Thyroid gland (tissue), 4 donors: ENCODE results near the gene NDUFB6. TPM values are rescaled to one million over a fixed set of nuclear protein-coding genes. Genes with fewer than 3 reads are reported as not detected.
A peak's percentile ranks its signal among the peaks of the same experiment; 100 is the strongest.
"Not testable (repeated sequence)": the region's sequence is repeated elsewhere in the genome, so short reads cannot be mapped to it uniquely, and the experiment has no call there.

ENCODE experiments used
- DNase-seq, 2 donors: peaks; one replicate each; pipeline ENCODE4 v3.0.0-alpha.2; 2019
- H3K27ac ChIP-seq, 3 donors: fragments of 200-600 bp; sonication (generic); 1 replicate in 2 of 3; 2 replicates in 1 of 3; pipeline ENCODE4 v1.5.1; 2016 to 2019; ENCODE audit warnings: mild to moderate bottlenecking in 1 of 3, moderate library complexity in 1 of 3
- H3K27me3 ChIP-seq: fragments of 200-600 bp; sonication (generic); one replicate; pipeline ENCODE4 v1.5.1; 2019
- H3K36me3 ChIP-seq, 2 donors: fragments of 200-600 bp; sonication (generic); one replicate each; pipeline ENCODE4 v1.5.1; 2016 to 2019
- H3K4me1 ChIP-seq, 2 donors: fragments of 200-600 bp; sonication (generic); one replicate each; pipeline ENCODE4 v1.5.1; 2017 to 2019
- H3K4me3 ChIP-seq, 3 donors: fragments of 200-600 bp; sonication (generic); replicated peaks in 1 of 3; 1 replicate in 2 of 3; 2 replicates in 1 of 3; pipeline ENCODE4 v1.5.1; 2016; ENCODE audit warnings: mild to moderate bottlenecking in 1 of 3
- H3K9me3 ChIP-seq: fragments of 200-600 bp; sonication (generic); one replicate; pipeline ENCODE4 v1.5.1; 2017
- POLR2A ChIP-seq, 2 donors: fragments of 450-650 bp; IDR thresholded peaks; one replicate each; pipeline ENCODE4 v1.6.1; 2017; ENCODE audit warnings: antibody characterized with exemption in 2 of 2, mild to moderate bottlenecking in 2 of 2, moderate library complexity in 1 of 2
- WGBS, 2 donors: methylation state at CpG; one replicate each; pipeline ENCODE4 v1.1.5; 2017; 5-methylcytosine and 5-hydroxymethylcytosine counted together
- intact Hi-C: fragments of 100-400 bp; cut with DNase I; formaldehyde crosslinking; loops from one replicate; pipeline ENCODE4 v1.15.1; 2023
- total RNA-seq, 4 donors: library from RNA; depleted of rRNA; stranded (reverse); fragments of >200 nt; gene quantifications; one replicate each; pipeline ENCODE4 v1.2.3, GENCODE V29; 2016
- TF ChIP-seq, protein P1 (sequence below), 6 experiments: fragments of 200-600 bp in 3 of 6; fragments of 450-650 bp in 3 of 6; sonication (generic) in 3 of 6; IDR thresholded peaks; one replicate each; pipeline ENCODE4 v1.5.1; 2016 to 2019; ENCODE audit warnings: antibody characterized with exemption in 6 of 6, mild to moderate bottlenecking in 2 of 6, inconsistent platforms in 1 of 6, moderate library complexity in 1 of 6

NDUFB6 gene
- 10 to 100 TPM; 19.1 to 78.2 (median 57.9) TPM for total RNA-seq

DNA sequence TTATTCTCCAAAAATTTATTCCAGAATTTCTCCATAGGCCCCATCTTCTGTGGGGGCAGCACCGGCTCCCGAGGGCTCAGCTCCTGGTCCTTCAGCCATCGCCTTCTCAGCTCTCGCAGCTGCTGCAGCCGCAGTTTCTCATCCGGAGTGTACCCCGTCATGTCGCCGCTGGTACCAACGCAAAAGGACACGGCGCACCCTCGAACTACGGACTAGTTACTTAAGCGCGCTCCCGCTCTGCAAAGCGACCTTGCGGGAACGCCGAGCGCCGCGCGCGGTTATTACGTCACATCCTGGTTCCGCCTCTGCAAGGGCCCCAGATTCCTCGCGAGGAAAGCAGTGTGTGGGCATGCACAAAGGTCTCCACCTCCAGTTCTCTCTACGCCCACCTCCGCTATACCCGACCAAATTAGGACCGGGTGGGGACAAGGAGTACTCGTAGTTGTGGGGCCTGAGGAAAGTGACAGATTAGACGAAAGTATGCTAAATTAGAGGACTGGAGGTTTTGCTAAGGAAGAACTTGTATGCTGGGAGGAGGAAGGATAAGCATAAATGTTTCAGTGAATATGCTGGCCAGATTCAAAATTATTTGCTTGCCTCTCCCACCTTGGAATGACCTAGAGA lies at the start of gene NDUFB6:
TSS of gene NDUFB6 (minus strand) at position 260 of the 624 bp plus-strand sequence. CDS start at position 161, 99 bp downstream.
- Histone ChIP-seq H3K27me3 (no peaks in the 10 kb centered on the region), H3K36me3 (peaks cover 0 to 4% of the 10 kb centered on the region in 2 donors), H3K27ac (peak within 1 kb of the TSS; percentile 65 to 89 (median 83)), H3K4me3 (peak within 1 kb of the TSS; percentile 76 to 82 (median 81)), H3K4me1 (peaks cover 12 to 20% of the 10 kb centered on the region in 2 donors), H3K9me3 (no peaks in the 10 kb centered on the region)
- DNase-seq = peak; percentile 92 to 93
- WGBS, 2 donors = 1% methylated on average over 32 to 35 of the region's 36 CpGs
- peak in 1 of 2 donors; percentile 78 for TF ChIP-seq POLR2A (IDR thresholded peaks at IDR 0.05)
- TF ChIP-seq, protein P1, sequence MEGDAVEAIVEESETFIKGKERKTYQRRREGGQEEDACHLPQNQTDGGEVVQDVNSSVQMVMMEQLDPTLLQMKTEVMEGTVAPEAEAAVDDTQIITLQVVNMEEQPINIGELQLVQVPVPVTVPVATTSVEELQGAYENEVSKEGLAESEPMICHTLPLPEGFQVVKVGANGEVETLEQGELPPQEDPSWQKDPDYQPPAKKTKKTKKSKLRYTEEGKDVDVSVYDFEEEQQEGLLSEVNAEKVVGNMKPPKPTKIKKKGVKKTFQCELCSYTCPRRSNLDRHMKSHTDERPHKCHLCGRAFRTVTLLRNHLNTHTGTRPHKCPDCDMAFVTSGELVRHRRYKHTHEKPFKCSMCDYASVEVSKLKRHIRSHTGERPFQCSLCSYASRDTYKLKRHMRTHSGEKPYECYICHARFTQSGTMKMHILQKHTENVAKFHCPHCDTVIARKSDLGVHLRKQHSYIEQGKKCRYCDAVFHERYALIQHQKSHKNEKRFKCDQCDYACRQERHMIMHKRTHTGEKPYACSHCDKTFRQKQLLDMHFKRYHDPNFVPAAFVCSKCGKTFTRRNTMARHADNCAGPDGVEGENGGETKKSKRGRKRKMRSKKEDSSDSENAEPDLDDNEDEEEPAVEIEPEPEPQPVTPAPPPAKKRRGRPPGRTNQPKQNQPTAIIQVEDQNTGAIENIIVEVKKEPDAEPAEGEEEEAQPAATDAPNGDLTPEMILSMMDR (IDR thresholded peaks at IDR 0.05) = no peak
- intact Hi-C loops = loop anchor here (2.0 kb wide), 1 partner anchor 188 kb away; the partner anchor contains the start of gene ACO1

DNA sequence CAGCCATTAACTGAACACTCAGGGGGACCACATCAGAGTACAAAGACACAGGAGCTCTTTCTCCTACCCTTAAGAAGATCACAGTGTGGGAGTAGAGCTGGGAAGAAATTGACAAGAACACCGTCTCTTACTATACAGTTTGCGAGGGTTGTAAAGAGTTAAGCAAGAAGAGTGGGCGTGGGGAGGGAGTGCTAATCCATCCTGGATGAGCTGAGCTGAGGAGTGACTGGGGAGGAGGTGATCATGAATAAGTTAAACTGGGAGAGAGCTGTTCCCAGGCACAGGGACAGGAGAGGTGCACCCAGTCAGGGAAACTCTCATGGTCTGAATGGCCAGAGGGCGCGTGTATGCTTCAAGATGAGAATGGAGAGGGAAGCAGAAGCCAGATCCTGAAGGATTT lies 45.3 kb upstream of the NDUFB6 start:
- Histone ChIP-seq H3K36me3 (no peaks in the 10 kb centered on the region), H3K27ac (no peak overlapping the region), H3K4me3 (no peak overlapping the region), H3K9me3 (no peaks in the 10 kb centered on the region), H3K27me3 (no peaks in the 10 kb centered on the region), H3K4me1 (no peaks in the 10 kb centered on the region)
- DNase-seq = no peak
- intact Hi-C loops = no loop called here
- TF ChIP-seq POLR2A (IDR thresholded peaks at IDR 0.05) = no peak
- TF ChIP-seq, protein P1 (IDR thresholded peaks at IDR 0.05) = no peak
- WGBS, 2 donors = 71 to 80% methylated on average over 5 of the region's 5 CpGs

DNA sequence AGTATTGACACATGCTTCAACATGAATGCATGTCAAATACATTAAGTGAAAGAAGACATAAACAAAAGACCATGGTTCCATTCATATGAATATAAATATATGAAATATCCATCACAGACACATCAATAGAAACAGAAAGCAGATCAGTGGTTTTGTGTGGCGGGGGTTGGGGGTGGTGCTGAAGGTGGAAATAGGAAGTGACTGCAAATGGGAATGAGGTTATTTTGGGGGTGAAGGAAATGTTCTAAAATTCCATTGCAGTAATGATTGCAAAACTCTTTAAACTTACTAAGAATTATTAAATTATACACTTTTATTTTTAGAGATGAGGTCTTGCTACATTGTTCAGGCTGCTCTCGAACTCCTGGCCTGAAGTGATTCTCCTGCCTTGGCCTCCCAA lies 33.9 kb upstream of the NDUFB6 start:
- no peak for DNase-seq
- WGBS, 2 donors = 73 to 84% methylated on average over 2 of the region's 2 CpGs
- Histone ChIP-seq H3K27me3 (no peaks in the 10 kb centered on the region), H3K4me3 (no peak overlapping the region), H3K36me3 (no peaks in the 10 kb centered on the region), H3K9me3 (no peaks in the 10 kb centered on the region), H3K27ac (no peak overlapping the region), H3K4me1 (no peaks in the 10 kb centered on the region)
- intact Hi-C loops = no loop called here
- TF ChIP-seq POLR2A (IDR thresholded peaks at IDR 0.05) = no peak
- TF ChIP-seq, protein P1 (IDR thresholded peaks at IDR 0.05) = no peak

DNA sequence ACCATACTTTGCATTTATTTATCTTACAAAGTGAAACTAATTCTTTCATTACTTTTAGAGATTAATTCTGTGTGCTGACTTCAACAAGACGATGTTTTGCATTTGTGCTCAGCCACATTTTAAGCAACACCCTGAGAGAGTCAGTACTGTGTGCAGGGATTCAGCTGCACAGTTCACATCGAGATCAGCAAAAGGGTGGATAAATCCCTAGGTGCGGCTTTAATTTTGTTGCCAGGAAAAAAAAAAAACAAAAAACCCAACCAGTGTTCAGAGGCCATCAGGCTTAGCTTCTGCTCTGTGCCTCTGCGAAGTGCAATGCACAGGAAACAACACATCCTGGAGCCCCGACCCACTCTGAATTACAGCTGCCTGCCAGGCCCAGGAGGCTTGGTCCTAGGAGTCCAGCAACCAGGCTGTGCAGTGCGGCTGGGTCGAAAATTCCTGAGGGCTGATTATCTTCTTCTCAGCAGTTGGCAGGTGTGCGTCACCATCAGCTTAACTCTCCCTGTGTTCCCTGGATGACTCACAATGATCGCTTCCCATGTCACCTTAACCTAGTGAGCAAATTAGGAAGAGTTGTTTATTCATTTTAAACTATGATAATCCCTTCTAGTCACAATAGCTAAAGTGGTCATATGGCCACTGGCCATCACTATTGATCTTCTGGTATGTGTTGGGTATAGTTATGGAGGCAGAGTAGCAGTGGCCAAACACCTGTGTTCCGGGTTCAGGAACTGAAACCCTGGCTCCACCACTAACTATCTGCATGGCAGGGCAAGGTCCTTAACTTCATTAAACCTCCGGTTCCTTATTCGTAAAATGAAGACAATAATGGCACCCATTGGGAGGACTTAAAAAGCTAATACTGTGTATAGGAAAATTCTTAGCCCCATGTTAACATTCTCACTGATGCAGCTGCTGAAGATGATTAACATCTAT lies 31.2 kb upstream of the NDUFB6 start:
- Histone ChIP-seq H3K27ac (no peak overlapping the region), H3K4me1 (no peaks in the 10 kb centered on the region), H3K9me3 (no peaks in the 10 kb centered on the region), H3K27me3 (no peaks in the 10 kb centered on the region), H3K4me3 (no peak overlapping the region), H3K36me3 (no peaks in the 10 kb centered on the region)
- DNase-seq = no peak
- intact Hi-C loops = no loop called here
- TF ChIP-seq, protein P1 (IDR thresholded peaks at IDR 0.05) = no peak
- TF ChIP-seq POLR2A (IDR thresholded peaks at IDR 0.05) = no peak
- 79% methylated on average over 12 of the region's 12 CpGs for WGBS, 2 donors

DNA sequence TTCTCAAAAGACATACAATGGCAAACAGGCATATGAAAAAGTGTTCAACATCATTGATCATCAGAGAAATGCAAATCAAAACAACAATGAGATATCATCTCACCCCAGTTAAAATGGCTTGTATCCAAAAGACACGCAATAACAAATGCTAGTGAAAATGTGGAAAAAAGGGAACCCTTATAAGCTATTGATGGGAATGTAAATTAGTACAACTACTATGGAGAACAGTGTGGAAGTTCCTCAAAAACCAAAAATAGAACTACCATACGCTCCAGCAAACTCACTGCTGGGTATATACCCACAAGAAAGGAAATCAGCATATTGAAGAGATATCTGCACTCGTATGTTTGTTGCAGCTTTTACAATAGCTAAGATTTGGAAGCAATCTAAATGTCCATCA lies 26.1 kb upstream of the NDUFB6 start:
- H3K4me3 ChIP-seq, DNase-seq, H3K4me1 ChIP-seq, H3K27ac ChIP-seq, intact Hi-C loops, H3K9me3 ChIP-seq, H3K27me3 ChIP-seq, H3K36me3 ChIP-seq: not testable (repeated sequence)
- 76 to 87% methylated on average over 3 of the region's 3 CpGs for WGBS, 2 donors
